Ishikawa (cell line): ENCODE results near the gene BEGAIN.

Experiments used
- CEBPB ChIP-seq: IDR thresholded peaks from 2 replicates; pipeline ENCODE4 v1.6.1; 2012
- FOXM1 ChIP-seq: IDR thresholded peaks from 2 replicates; pipeline ENCODE4 v1.6.1; 2012; ENCODE audit warnings: low read depth, borderline replicate concordance
- RAD21 ChIP-seq: IDR thresholded peaks from 2 replicates; pipeline ENCODE4 v1.6.1; 2012; ENCODE audit warnings: low read depth
- TAF1 ChIP-seq: IDR thresholded peaks from 2 replicates; pipeline ENCODE4 v1.6.1; 2012; ENCODE audit warnings: low read depth, mild to moderate bottlenecking
- TCF12 ChIP-seq: IDR thresholded peaks from 2 replicates; pipeline ENCODE4 v1.6.1; 2012; ENCODE audit warnings: low read depth
- USF1 ChIP-seq: IDR thresholded peaks from 2 replicates; pipeline ENCODE4 v1.6.1; 2012
- TF ChIP-seq, protein P1 (sequence below): IDR thresholded peaks from 2 replicates; pipeline ENCODE4 v1.6.1; 2012

DNA sequence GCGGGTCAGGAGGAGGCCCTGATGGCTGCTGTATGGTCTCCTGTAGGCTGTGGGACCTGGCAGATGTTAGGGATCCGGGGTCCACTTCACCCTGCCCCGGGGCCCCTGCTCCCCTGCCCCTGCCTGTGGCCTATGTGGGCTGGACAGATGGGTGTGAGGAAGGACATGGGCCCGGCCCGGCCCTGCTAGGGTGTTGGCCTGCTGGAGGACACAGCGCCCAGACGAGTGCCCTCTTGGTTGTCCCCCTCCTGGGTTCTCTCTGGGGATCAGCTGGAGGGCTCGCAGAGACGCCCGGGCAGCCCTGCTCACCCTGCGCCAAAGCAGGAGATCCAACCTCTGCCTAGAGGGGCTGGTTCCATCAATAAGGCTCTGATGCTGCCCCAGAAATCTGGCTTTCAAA, 36.2 kb downstream of the BEGAIN start:
- TF ChIP-seq, protein P1, sequence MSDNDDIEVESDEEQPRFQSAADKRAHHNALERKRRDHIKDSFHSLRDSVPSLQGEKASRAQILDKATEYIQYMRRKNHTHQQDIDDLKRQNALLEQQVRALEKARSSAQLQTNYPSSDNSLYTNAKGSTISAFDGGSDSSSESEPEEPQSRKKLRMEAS: no peak
- no peak for TF ChIP-seq USF1
- TF ChIP-seq RAD21: no peak
- no peak for TF ChIP-seq FOXM1
- TF ChIP-seq TCF12: no peak
- TF ChIP-seq CEBPB: no peak
- no peak for TF ChIP-seq TAF1
